ENCODE data around the gene REXO4. TPM values are rescaled to one million over a fixed set of nuclear protein-coding genes. Genes with fewer than 3 reads are reported as not detected.

Gene REXO4
- total RNA-seq, 2 experiments from 2014 or later, result 35.7 to 45.5 TPM

GRCh38 chr9:133456409-133456808, 38.6 kb upstream of the REXO4 start:
- no peak overlapping the region for H3K4me2 ChIP-seq (ENCODE audit: low read length)
- DNase-seq (ENCODE audit: low spot score), result no peak
- no TSS peak for BruUV-seq (replicated peaks)
- H3K4me3 ChIP-seq (ENCODE audit: low read depth, low read length, poor library complexity, severe bottlenecking), result no peak overlapping the region
- no peaks in the 10 kb centered on the region for H3K9me2 ChIP-seq (ENCODE audit: insufficient read depth, low read length)
- no peaks in the 10 kb centered on the region for H3K79me2 ChIP-seq (ENCODE audit: insufficient read depth, low read depth, low read length)
- no peak overlapping the region for H3K27ac ChIP-seq (ENCODE audit: low read depth, low read length, poor library complexity, severe bottlenecking)
- CTCF ChIA-PET (ENCODE audit: unreplicated experiment), result no interaction called here
- H4K20me1 ChIP-seq (ENCODE audit: insufficient read depth, low read length), result no peaks in the 10 kb centered on the region
- intact Hi-C loops (cut with micrococcal nuclease; ENCODE audit: unreplicated experiment), result no loop called here
- H3K4me1 ChIP-seq (ENCODE audit: insufficient read depth, low read length, poor library complexity, severe bottlenecking), result peaks cover 57% of the 10 kb centered on the region
- no peak for TF ChIP-seq EZH2phosphoT487 (IDR thresholded peaks at IDR 0.05; ENCODE audit: borderline replicate concordance, low read depth, low read length)
- TF ChIP-seq CTCF (conservative IDR thresholded peaks at IDR 0.05; ENCODE audit: low read length), result peak; percentile 57
- H3K36me3 ChIP-seq (ENCODE audit: insufficient read depth, low read length), result no peaks in the 10 kb centered on the region
- no peak overlapping the region for H2AFZ ChIP-seq (ENCODE audit: low read length)
- H3K9me3 ChIP-seq (ENCODE audit: low read length), result no peaks in the 10 kb centered on the region
- POLR2A ChIA-PET, result interaction anchor here (1.4 kb wide), 1 partner anchor 22 kb away, joined by 4 read pairs; no protein-coding TSS in a partner anchor

GRCh38 chr9:133455936-133456335, 38.1 kb upstream of the REXO4 start:
- Histone ChIP-seq H3K79me2 (ENCODE audit: insufficient read depth, low read depth, low read length) (no peaks in the 10 kb centered on the region), H3K36me3 (ENCODE audit: insufficient read depth, low read length) (no peaks in the 10 kb centered on the region), H3K9me3 (ENCODE audit: low read length) (no peaks in the 10 kb centered on the region), H3K4me3 (ENCODE audit: low read depth, low read length, poor library complexity, severe bottlenecking) (no peak overlapping the region), H3K4me1 (ENCODE audit: insufficient read depth, low read length, poor library complexity, severe bottlenecking) (peaks cover 55% of the 10 kb centered on the region), H3K9me2 (ENCODE audit: insufficient read depth, low read length) (no peaks in the 10 kb centered on the region), H3K4me2 (ENCODE audit: low read length) (no peak overlapping the region), H3K27ac (ENCODE audit: low read depth, low read length, poor library complexity, severe bottlenecking) (no peak overlapping the region), H2AFZ (ENCODE audit: low read length) (no peak overlapping the region), H4K20me1 (ENCODE audit: insufficient read depth, low read length) (no peaks in the 10 kb centered on the region)
- intact Hi-C loops (cut with micrococcal nuclease; ENCODE audit: unreplicated experiment), result no loop called here
- TF ChIP-seq CTCF (conservative IDR thresholded peaks at IDR 0.05; ENCODE audit: low read length) (no peak), EZH2phosphoT487 (IDR thresholded peaks at IDR 0.05; ENCODE audit: borderline replicate concordance, low read depth, low read length) (no peak)
- POLR2A ChIA-PET, result interaction anchor here (1.4 kb wide), 1 partner anchor 22 kb away, joined by 4 read pairs; no protein-coding TSS in a partner anchor
- no peak for DNase-seq (ENCODE audit: low spot score)
- CTCF ChIA-PET (ENCODE audit: unreplicated experiment), result no interaction called here
- no TSS peak for BruUV-seq (replicated peaks)

- ChIA-PET POLR2A (no interaction called here), CTCF (ENCODE audit: unreplicated experiment) (no interaction called here)
- intact Hi-C loops (cut with micrococcal nuclease; ENCODE audit: unreplicated experiment), result no loop called here
These were observed 37.3 kb upstream of the REXO4 start for GRCh38 chr9:133454943-133455673.

More at GRCh38 chr9:133454943-133455673, 37.3 kb upstream of the REXO4 start:
- Histone ChIP-seq H3K9me2 (ENCODE audit: insufficient read depth, low read length) (no peaks in the 10 kb centered on the region), H3K79me2 (ENCODE audit: insufficient read depth, low read depth, low read length) (no peaks in the 10 kb centered on the region), H3K4me3 (ENCODE audit: low read depth, low read length, poor library complexity, severe bottlenecking) (no peak overlapping the region), H3K36me3 (ENCODE audit: insufficient read depth, low read length) (no peaks in the 10 kb centered on the region), H4K20me1 (ENCODE audit: insufficient read depth, low read length) (no peaks in the 10 kb centered on the region), H3K4me1 (ENCODE audit: insufficient read depth, low read length, poor library complexity, severe bottlenecking) (peaks cover 50% of the 10 kb centered on the region), H3K4me2 (ENCODE audit: low read length) (no peak overlapping the region), H3K27ac (ENCODE audit: low read depth, low read length, poor library complexity, severe bottlenecking) (no peak overlapping the region), H2AFZ (ENCODE audit: low read length) (no peak overlapping the region), H3K9me3 (ENCODE audit: low read length) (no peaks in the 10 kb centered on the region)
- no peak for TF ChIP-seq CTCF (conservative IDR thresholded peaks at IDR 0.05; ENCODE audit: low read length)
- no peak for TF ChIP-seq EZH2phosphoT487 (IDR thresholded peaks at IDR 0.05; ENCODE audit: borderline replicate concordance, low read depth, low read length)
- no TSS peak for BruUV-seq (replicated peaks)
- DNase-seq (ENCODE audit: low spot score), result no peak
